Keratinocyte (primary cell): Measurements from ENCODE around the gene NPAP1. TPM values are rescaled to one million over a fixed set of nuclear protein-coding genes. Genes with fewer than 3 reads are reported as not detected.

Experiments
- DNase-seq: peaks from one replicate; pipeline ENCODE4 v3.0.0-alpha.2; 2011; ENCODE audit warnings: low read depth, missing footprints, low spot score
- FAIRE-seq: peaks from 2 replicates; lab custom pipeline; 2011; peaks lifted over from hg19 to GRCh38; lab: Jason Lieb, UNC
- H2AFZ ChIP-seq: 2 replicates; pipeline ENCODE4 v1.6.0; 2012; ENCODE audit warnings: low read length, control low read depth, inconsistent platforms; ENCODE audit not compliant: control insufficient read depth
- H3K27ac ChIP-seq: 2 replicates; pipeline ENCODE4 v1.5.1; 2011; ENCODE audit warnings: low read length; ENCODE audit not compliant: control insufficient read depth, insufficient read depth
- H3K27me3 ChIP-seq: 3 replicates; pipeline ENCODE4 v1.6.0; 2011; ENCODE audit warnings: low read length; ENCODE audit not compliant: control insufficient read depth, insufficient read depth; ENCODE audit errors: extremely low read depth
- H3K36me3 ChIP-seq, 2 experiments: 2 replicates in 1 of 2; 3 replicates in 1 of 2; pipeline ENCODE4 v1.5.1; 2011; ENCODE audit warnings: low read length in 2 of 2, mild to moderate bottlenecking in 1 of 2; ENCODE audit not compliant: control insufficient read depth in 2 of 2, insufficient read depth in 2 of 2; ENCODE audit errors: extremely low read depth in 1 of 2
- H3K4me1 ChIP-seq: 3 replicates; pipeline ENCODE4 v1.5.1; 2011; ENCODE audit warnings: low read length; ENCODE audit not compliant: control insufficient read depth, insufficient read depth; ENCODE audit errors: extremely low read depth
- H3K4me2 ChIP-seq: 3 replicates; pipeline ENCODE4 v1.6.0; 2011; ENCODE audit warnings: low read depth, low read length; ENCODE audit not compliant: control insufficient read depth, insufficient read depth; ENCODE audit errors: extremely low read depth
- H3K4me3 ChIP-seq, 3 experiments: fragments of 200-600 bp in 1 of 3; sonication (generic) in 1 of 3; 2 replicates in 2 of 3; 3 replicates in 1 of 3; pipeline ENCODE4 v1.5.1; 2011 to 2016; ENCODE audit warnings: low read length in 3 of 3, mild to moderate bottlenecking in 3 of 3, control low read depth in 2 of 3, inconsistent platforms in 1 of 3, low read depth in 1 of 3, mixed read lengths in 1 of 3, mixed run types in 1 of 3, moderate library complexity in 1 of 3; ENCODE audit not compliant: control insufficient read depth in 2 of 3, insufficient read depth in 2 of 3; ENCODE audit errors: extremely low read depth in 1 of 3
- H3K79me2 ChIP-seq: 2 replicates; pipeline ENCODE4 v1.6.0; 2012; ENCODE audit warnings: low read length; ENCODE audit not compliant: control insufficient read depth, insufficient read depth
- H3K9ac ChIP-seq: 3 replicates; pipeline ENCODE4 v1.6.0; 2011; ENCODE audit warnings: low read length; ENCODE audit not compliant: control insufficient read depth, insufficient read depth; ENCODE audit errors: extremely low read depth
- H3K9me1 ChIP-seq: 3 replicates; pipeline ENCODE4 v1.6.0; 2011; ENCODE audit warnings: low read length; ENCODE audit not compliant: control insufficient read depth, insufficient read depth; ENCODE audit errors: extremely low read depth
- H3K9me3 ChIP-seq: 2 replicates; pipeline ENCODE4 v1.5.1; 2012; ENCODE audit warnings: low read depth, low read length; ENCODE audit not compliant: control insufficient read depth
- H4K20me1 ChIP-seq: 3 replicates; pipeline ENCODE4 v1.6.0; 2011; ENCODE audit warnings: low read length; ENCODE audit not compliant: control insufficient read depth, insufficient read depth; ENCODE audit errors: extremely low read depth
- CTCF ChIP-seq, 3 experiments: IDR thresholded peaks in 1 of 3; conservative IDR thresholded peaks in 1 of 3; optimal IDR thresholded peaks in 1 of 3; 2 replicates in 2 of 3; 3 replicates in 1 of 3; pipeline versions ENCODE3 to v1.5.1; 2011; ENCODE audit warnings: low read length in 3 of 3, mild to moderate bottlenecking in 3 of 3, moderate library complexity in 2 of 3, control low read depth in 1 of 3, inconsistent platforms in 1 of 3; ENCODE audit not compliant: insufficient read depth in 2 of 3; ENCODE audit errors: extremely low read depth in 1 of 3
- EZH2 ChIP-seq: IDR thresholded peaks from one replicate; pipeline ENCODE4 v1.6.1; 2012; ENCODE audit warnings: inconsistent platforms, mild to moderate bottlenecking, low read length, moderate library complexity
- dilution Hi-C: fragments of 300-500 bp; cut with MboI; formaldehyde crosslinking; loops from one replicate; pipeline ENCODE4 v1.7.0; 2020; ENCODE audit warnings: low sequenced_read_pairs; ENCODE audit not compliant: extremely low pct_ligation_motif_present
- polyA plus RNA-seq, 5 experiments: library from polyadenylated mRNA; depleted of rRNA in 3 of 5; stranded (reverse) in 3 of 5; stranded (forward) in 1 of 5; unstranded in 1 of 5; fragments of >200 nt; gene quantifications; 1 replicate in 1 of 5; 2 replicates in 3 of 5; 3 replicates in 1 of 5; pipeline versions ENCODE4 v1.2.1 to v1.2.3, GENCODE V29; 2011 to 2012; ENCODE audit warnings: missing spikeins in 2 of 5, low read depth in 1 of 5, low replicate concordance in 1 of 5

The NPAP1 gene
- polyA plus RNA-seq, 1 donor (not counting 4 experiments of a cell fraction or from before 2014, with no cell fraction given), result not detected

DNA sequence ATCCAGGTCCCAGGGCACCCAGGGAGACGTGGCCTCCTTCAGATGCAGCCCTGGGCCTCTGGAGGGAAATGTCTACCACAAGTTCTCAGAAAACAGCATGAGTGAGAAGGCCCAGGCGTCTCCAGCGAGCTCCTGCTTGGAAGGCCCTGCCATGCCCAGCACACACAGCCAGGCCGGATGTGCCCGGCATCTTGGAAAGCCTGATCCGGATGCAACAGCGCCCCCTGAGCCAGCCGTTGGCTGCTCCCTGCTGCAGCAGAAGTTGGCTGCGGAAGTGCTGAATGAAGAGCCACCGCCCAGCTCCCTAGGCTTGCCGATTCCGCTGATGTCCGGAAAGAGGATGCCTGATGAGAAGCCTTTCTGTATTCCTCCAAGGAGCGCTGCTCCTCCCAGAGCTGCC, 856 bp downstream of the NPAP1 start:
- no peaks in the 10 kb centered on the region for H3K27me3 ChIP-seq
- H3K9me3 ChIP-seq, result peaks cover 12% of the 10 kb centered on the region

GRCh38 chr15:24678485-24678884, 2.9 kb downstream of the NPAP1 start:
- H3K9me3 ChIP-seq, result peaks cover 12% of the 10 kb centered on the region
- H3K9me1 ChIP-seq, result no peaks in the 10 kb centered on the region
- H4K20me1 ChIP-seq, result no peaks in the 10 kb centered on the region
- FAIRE-seq (no peak), DNase-seq (no peak)
- no peaks in the 10 kb centered on the region for H3K27me3 ChIP-seq
- H3K4me2 ChIP-seq, result no peak overlapping the region
- H2AFZ ChIP-seq, result no peak overlapping the region
- no peak overlapping the region for H3K4me3 ChIP-seq
- no peak overlapping the region for H3K27ac ChIP-seq
- TF ChIP-seq CTCF (optimal IDR thresholded peaks at IDR 0.05 in 1 of 3, IDR thresholded peaks at IDR 0.05 in 1 of 3, conservative IDR thresholded peaks at IDR 0.05 in 1 of 3; ENCODE audit: extremely low read depth in 1 of 3, insufficient read depth in 2 of 3, low read length in 3 of 3) (no peak), EZH2 (no peak)
- H3K36me3 ChIP-seq, result no peaks in the 10 kb centered on the region
- no peaks in the 10 kb centered on the region for H3K79me2 ChIP-seq
- dilution Hi-C loops, result no loop called here
- no peaks in the 10 kb centered on the region for H3K4me1 ChIP-seq
- H3K9ac ChIP-seq, result no peak overlapping the region

More for the DNA sequence above, 856 bp downstream of the NPAP1 start:
- Histone ChIP-seq H2AFZ (no peak overlapping the region), H3K79me2 (no peaks in the 10 kb centered on the region), H3K9ac (no peak overlapping the region), H3K4me3 (no peak overlapping the region), H3K4me1 (no peaks in the 10 kb centered on the region), H3K4me2 (no peak overlapping the region), H4K20me1 (no peaks in the 10 kb centered on the region), H3K27ac (no peak overlapping the region), H3K36me3 (no peaks in the 10 kb centered on the region), H3K9me1 (no peaks in the 10 kb centered on the region)
- no peak for FAIRE-seq
- TF ChIP-seq EZH2, result no peak
- TF ChIP-seq CTCF (optimal IDR thresholded peaks at IDR 0.05 in 1 of 3, IDR thresholded peaks at IDR 0.05 in 1 of 3, conservative IDR thresholded peaks at IDR 0.05 in 1 of 3; ENCODE audit: extremely low read depth in 1 of 3, insufficient read depth in 2 of 3, low read length in 3 of 3), result no peak
- DNase-seq, result no peak
- dilution Hi-C loops, result no loop called here
